Neural progenitor cell (in vitro differentiated cells): Measurements from ENCODE around the gene TAOK2. TPM values are rescaled to one million over a fixed set of nuclear protein-coding genes. Genes with fewer than 3 reads are reported as not detected.
A peak's percentile ranks its signal among the peaks of the same experiment; 100 is the strongest.

Experiments
- DNase-seq: peaks from one replicate; pipeline ENCODE4 v3.0.0-alpha.2; 2016; ENCODE audit warnings: low spot score
- H2AFZ ChIP-seq: fragments of 200-600 bp; sonication (generic); replicated peaks from 2 replicates; pipeline ENCODE4 v1.6.1; 2016; ENCODE audit warnings: antibody characterized with exemption
- H3F3A ChIP-seq: fragments of 200-600 bp; sonication (generic); 2 replicates; pipeline ENCODE4 v1.6.1; 2016; ENCODE audit warnings: antibody characterized with exemption, low read depth
- H3K27ac ChIP-seq: fragments of 200-600 bp; sonication (generic); 2 replicates; pipeline ENCODE4 v1.5.1; 2016; ENCODE audit warnings: mild to moderate bottlenecking
- H3K27me3 ChIP-seq: fragments of 200-600 bp; sonication (generic); 2 replicates; pipeline ENCODE4 v1.6.1; 2016; ENCODE audit warnings: mild to moderate bottlenecking, moderate library complexity
- H3K36me3 ChIP-seq: fragments of 200-600 bp; sonication (generic); 2 replicates; pipeline ENCODE4 v1.5.1; 2016
- H3K4me1 ChIP-seq: fragments of 200-600 bp; sonication (generic); 2 replicates; pipeline ENCODE4 v1.6.1; 2016; ENCODE audit warnings: mixed run types
- H3K4me2 ChIP-seq: fragments of 200-600 bp; sonication (generic); 2 replicates; pipeline ENCODE4 v1.6.1; 2016
- H3K4me3 ChIP-seq: fragments of 200-600 bp; sonication (generic); 2 replicates; pipeline ENCODE4 v1.5.1; 2016
- H3K79me2 ChIP-seq: fragments of 200-600 bp; sonication (generic); 2 replicates; pipeline ENCODE4 v1.6.1; 2016; ENCODE audit warnings: low read depth
- H3K9ac ChIP-seq: fragments of 200-600 bp; sonication (generic); 2 replicates; pipeline ENCODE4 v1.6.1; 2016
- H3K9me3 ChIP-seq: fragments of 200-600 bp; sonication (generic); 2 replicates; pipeline ENCODE4 v1.5.1; 2016; ENCODE audit warnings: low read depth
- H4K20me1 ChIP-seq: fragments of 200-600 bp; sonication (generic); 2 replicates; pipeline ENCODE4 v1.6.1; 2016; ENCODE audit warnings: low read depth
- H3K27ac Mint-ChIP-seq: 3 replicates; pipeline ENCODE4 v1.8.0; 2021; ENCODE audit warnings: mixed read lengths
- H3K27me3 Mint-ChIP-seq: 2 replicates; pipeline ENCODE4 v1.8.0; 2022; ENCODE audit warnings: low read depth, mild to moderate bottlenecking, inconsistent platforms, moderate library complexity, mixed read lengths; ENCODE audit not compliant: insufficient read depth
- H3K36me3 Mint-ChIP-seq: 3 replicates; pipeline ENCODE4 v1.8.0; 2021; ENCODE audit warnings: mixed read lengths
- H3K4me1 Mint-ChIP-seq: 3 replicates; pipeline ENCODE4 v1.8.0; 2021; ENCODE audit warnings: mixed read lengths
- H3K4me3 Mint-ChIP-seq: 3 replicates; pipeline ENCODE4 v1.8.0; 2021; ENCODE audit warnings: mild to moderate bottlenecking, moderate library complexity, mixed read lengths
- H3K9me3 Mint-ChIP-seq: 3 replicates; pipeline ENCODE4 v1.8.0; 2020; ENCODE audit warnings: mixed read lengths
- EZH2 ChIP-seq: fragments of 200-600 bp; sonication (generic); IDR thresholded peaks from 2 replicates; pipeline ENCODE4 v1.6.1; 2017; ENCODE audit warnings: antibody characterized with exemption, mild to moderate bottlenecking, moderate library complexity
- EZH2phosphoT487 ChIP-seq: fragments of 200-600 bp; sonication (generic); IDR thresholded peaks from 2 replicates; pipeline ENCODE4 v1.6.1; 2017; ENCODE audit warnings: antibody characterized with exemption
- total RNA-seq: library from RNA; depleted of rRNA; stranded (reverse); fragments of >200 nt; gene quantifications from 2 replicates; pipeline ENCODE4 v1.2.3, GENCODE V29; 2015; ENCODE audit warnings: low replicate concordance
- TF ChIP-seq, protein P1 (sequence below): fragments of 200-600 bp; sonication (generic); IDR thresholded peaks from 2 replicates; pipeline ENCODE4 v1.5.1; 2017; ENCODE audit warnings: antibody characterized with exemption, mild to moderate bottlenecking

TAOK2 gene
- total RNA-seq, 1 donor from 2014 or later: 13.8 TPM

DNA sequence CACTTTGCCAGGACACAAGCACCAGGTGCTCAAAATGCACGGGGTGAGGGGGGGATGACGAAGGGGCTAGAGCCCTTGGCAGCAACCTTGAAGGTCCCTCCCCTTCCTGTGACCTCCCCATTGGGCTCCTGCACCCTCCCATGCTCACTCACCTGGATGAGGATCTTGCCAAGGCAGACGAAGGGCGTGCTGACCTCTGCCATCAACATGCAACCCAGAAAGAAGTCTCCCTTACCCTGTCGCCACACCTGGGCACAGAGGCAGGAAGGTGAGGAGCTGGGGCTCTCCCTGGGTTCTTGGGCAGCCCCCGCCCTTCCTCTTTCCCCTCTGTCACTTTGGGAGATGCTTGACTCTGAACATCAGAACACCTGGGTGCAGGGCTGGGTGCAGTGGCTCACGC lies 51.9 kb downstream of the TAOK2 start:
- H3K4me3 Mint-ChIP-seq: no peak overlapping the region
- Histone ChIP-seq H3K27ac (no peak overlapping the region), H2AFZ (no peak overlapping the region), H3F3A (peaks cover 10% of the 10 kb centered on the region), H3K27me3 (peaks cover 5% of the 10 kb centered on the region), H3K4me1 (peaks cover 9% of the 10 kb centered on the region), H3K4me3 (no peak overlapping the region), H4K20me1 (peaks cover 37% of the 10 kb centered on the region), H3K4me2 (no peak overlapping the region), H3K79me2 (no peaks in the 10 kb centered on the region), H3K36me3 (no peaks in the 10 kb centered on the region), H3K9me3 (no peaks in the 10 kb centered on the region), H3K9ac (no peak overlapping the region)
- no peak overlapping the region for H3K27ac Mint-ChIP-seq
- no peak for DNase-seq
- no peak for TF ChIP-seq EZH2phosphoT487
- TF ChIP-seq, protein P1, sequence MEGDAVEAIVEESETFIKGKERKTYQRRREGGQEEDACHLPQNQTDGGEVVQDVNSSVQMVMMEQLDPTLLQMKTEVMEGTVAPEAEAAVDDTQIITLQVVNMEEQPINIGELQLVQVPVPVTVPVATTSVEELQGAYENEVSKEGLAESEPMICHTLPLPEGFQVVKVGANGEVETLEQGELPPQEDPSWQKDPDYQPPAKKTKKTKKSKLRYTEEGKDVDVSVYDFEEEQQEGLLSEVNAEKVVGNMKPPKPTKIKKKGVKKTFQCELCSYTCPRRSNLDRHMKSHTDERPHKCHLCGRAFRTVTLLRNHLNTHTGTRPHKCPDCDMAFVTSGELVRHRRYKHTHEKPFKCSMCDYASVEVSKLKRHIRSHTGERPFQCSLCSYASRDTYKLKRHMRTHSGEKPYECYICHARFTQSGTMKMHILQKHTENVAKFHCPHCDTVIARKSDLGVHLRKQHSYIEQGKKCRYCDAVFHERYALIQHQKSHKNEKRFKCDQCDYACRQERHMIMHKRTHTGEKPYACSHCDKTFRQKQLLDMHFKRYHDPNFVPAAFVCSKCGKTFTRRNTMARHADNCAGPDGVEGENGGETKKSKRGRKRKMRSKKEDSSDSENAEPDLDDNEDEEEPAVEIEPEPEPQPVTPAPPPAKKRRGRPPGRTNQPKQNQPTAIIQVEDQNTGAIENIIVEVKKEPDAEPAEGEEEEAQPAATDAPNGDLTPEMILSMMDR: no peak
- TF ChIP-seq EZH2: no peak
- H3K4me1 Mint-ChIP-seq: peaks cover 28% of the 10 kb centered on the region
- no peaks in the 10 kb centered on the region for H3K36me3 Mint-ChIP-seq
- peaks cover 13% of the 10 kb centered on the region for H3K27me3 Mint-ChIP-seq
- H3K9me3 Mint-ChIP-seq: no peaks in the 10 kb centered on the region

DNA sequence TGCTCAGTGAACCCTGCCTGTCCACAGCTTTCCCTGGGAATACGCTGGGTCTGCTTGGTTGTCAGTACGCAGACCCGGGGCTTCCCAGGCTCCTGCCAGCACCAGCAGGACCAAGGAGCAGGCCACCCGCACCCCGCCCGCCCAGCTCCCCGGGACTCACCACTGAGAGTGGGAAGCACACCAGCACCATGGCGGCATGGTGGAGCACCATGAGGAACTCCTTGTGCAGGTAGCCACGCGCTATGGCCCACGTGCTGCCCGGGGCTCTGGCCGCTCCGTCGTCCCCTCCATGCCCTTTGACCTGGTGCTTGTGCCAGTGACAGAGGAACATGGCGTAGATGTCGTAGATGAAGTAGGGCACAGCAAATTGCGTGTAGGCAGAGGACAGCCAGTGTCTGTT lies 52.8 kb downstream of the TAOK2 start:
- peaks cover 37% of the 10 kb centered on the region for H4K20me1 ChIP-seq
- Mint-ChIP-seq H3K27ac (no peak overlapping the region), H3K36me3 (no peaks in the 10 kb centered on the region), H3K4me3 (no peak overlapping the region), H3K4me1 (peaks cover 27% of the 10 kb centered on the region), H3K27me3 (peaks cover 9% of the 10 kb centered on the region), H3K9me3 (no peaks in the 10 kb centered on the region)
- TF ChIP-seq, protein P1: no peak
- TF ChIP-seq EZH2: no peak
- TF ChIP-seq EZH2phosphoT487: no peak
- peaks cover 14% of the 10 kb centered on the region for H3F3A ChIP-seq
- H3K36me3 ChIP-seq: no peaks in the 10 kb centered on the region
- no peak overlapping the region for H3K27ac ChIP-seq
- no peak overlapping the region for H3K9ac ChIP-seq
- H3K79me2 ChIP-seq: no peaks in the 10 kb centered on the region
- H3K4me1 ChIP-seq: peaks cover 14% of the 10 kb centered on the region
- H2AFZ ChIP-seq: no peak overlapping the region
- H3K4me3 ChIP-seq: no peak overlapping the region
- H3K27me3 ChIP-seq: no peaks in the 10 kb centered on the region
- H3K4me2 ChIP-seq: no peak overlapping the region
- DNase-seq: no peak
- H3K9me3 ChIP-seq: no peaks in the 10 kb centered on the region

DNA sequence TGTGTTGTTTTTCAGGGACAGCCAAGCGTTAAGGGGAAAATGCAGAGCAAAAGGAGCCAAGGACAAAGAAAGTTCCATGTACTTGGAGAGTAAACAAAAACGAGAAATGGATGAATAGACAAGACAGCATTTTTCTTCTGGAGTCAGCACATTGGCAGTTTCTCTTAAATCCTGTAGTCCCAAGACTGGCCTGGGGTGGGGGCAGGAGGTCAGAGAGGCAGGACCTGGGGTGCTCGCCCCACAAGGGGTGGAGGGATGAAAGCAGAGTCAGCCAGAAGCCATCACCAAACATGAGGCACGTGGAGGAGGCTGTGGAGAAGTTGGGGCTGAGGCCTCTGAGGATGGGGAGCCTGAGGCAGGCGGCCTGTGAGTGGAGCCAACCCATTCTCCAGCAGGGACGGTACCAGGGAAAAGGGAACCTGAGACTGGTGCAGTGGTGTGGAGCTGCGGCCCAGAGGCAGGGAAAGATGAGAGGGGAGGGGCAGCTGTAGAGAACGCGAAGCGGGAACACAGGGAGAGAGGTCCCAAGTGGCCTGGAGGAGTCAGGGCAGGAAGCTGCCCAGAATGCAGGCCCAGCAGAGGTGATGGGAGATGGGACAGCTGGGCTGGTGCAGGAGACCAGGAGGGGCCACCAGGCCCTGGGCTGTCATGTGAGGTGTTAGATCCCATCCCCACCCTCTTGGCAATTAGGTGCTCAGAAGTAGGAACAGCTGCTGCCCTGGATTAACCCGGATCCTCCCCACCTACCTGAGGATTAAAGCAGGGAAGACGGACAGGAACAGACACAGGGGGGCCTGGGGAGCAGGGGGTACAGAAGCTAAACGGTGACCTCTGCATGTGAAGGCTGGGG lies 54.1 kb downstream of the TAOK2 start:
- Histone ChIP-seq H3K27me3 (peaks cover 5% of the 10 kb centered on the region), H3K9me3 (no peaks in the 10 kb centered on the region)
- DNase-seq: no peak

More for the DNA sequence above, 54.1 kb downstream of the TAOK2 start:
- Mint-ChIP-seq H3K27me3 (peaks cover 9% of the 10 kb centered on the region), H3K36me3 (no peaks in the 10 kb centered on the region), H3K4me1 (peaks cover 37% of the 10 kb centered on the region), H3K4me3 (peak overlapping the region; percentile 48), H3K9me3 (no peaks in the 10 kb centered on the region), H3K27ac (no peak overlapping the region)
- Histone ChIP-seq H3K79me2 (no peaks in the 10 kb centered on the region), H3K4me2 (no peak overlapping the region), H3K27ac (no peak overlapping the region), H3K9ac (no peak overlapping the region), H3F3A (peaks cover 18% of the 10 kb centered on the region), H3K4me3 (no peak overlapping the region), H3K36me3 (no peaks in the 10 kb centered on the region), H3K4me1 (peaks cover 21% of the 10 kb centered on the region), H2AFZ (no peak overlapping the region), H4K20me1 (peaks cover 37% of the 10 kb centered on the region)
- TF ChIP-seq, protein P1: no peak
- TF ChIP-seq EZH2phosphoT487 (no peak), EZH2 (no peak)
